Thyroid gland (tissue), 4 donors: ENCODE results near the gene REG3A.

Source experiments
- CTCF ChIP-seq, 6 experiments: fragments of 200-600 bp in 3 of 6; fragments of 450-650 bp in 3 of 6; sonication (generic) in 3 of 6; IDR thresholded peaks; one replicate each; pipeline ENCODE4 v1.5.1; 2016 to 2019; ENCODE audit warnings: antibody characterized with exemption in 6 of 6, mild to moderate bottlenecking in 2 of 6, inconsistent platforms in 1 of 6, moderate library complexity in 1 of 6
- POLR2A ChIP-seq, 2 donors: fragments of 450-650 bp; IDR thresholded peaks; one replicate each; pipeline ENCODE4 v1.6.1; 2017; ENCODE audit warnings: antibody characterized with exemption in 2 of 2, mild to moderate bottlenecking in 2 of 2, moderate library complexity in 1 of 2

GRCh38 chr2:79155826-79156476 is 3.6 kb downstream of the REG3A start:
- TF ChIP-seq CTCF (IDR thresholded peaks at IDR 0.05) (no peak), POLR2A (IDR thresholded peaks at IDR 0.05) (no peak)
